NCI-H1105 (cell line): ENCODE results near the gene ZNF580.

Experiments used
- DNase-seq: peaks from one replicate; lab custom pipeline; 2025; lab: John Stamatoyannopoulos, UW

ZNF580 gene

GRCh38 chr19:55677572-55678028 lies 36.8 kb downstream of the ZNF580 start:
- no peak for DNase-seq

- DNase-seq: no peak
Measured at GRCh38 chr19:55678121-55678671, 37.4 kb downstream of the ZNF580 start.

- no peak for DNase-seq
Measured at GRCh38 chr19:55679343-55680257, 38.8 kb downstream of the ZNF580 start.

GRCh38 chr19:55680339-55681130 lies 39.7 kb downstream of the ZNF580 start:
- no peak for DNase-seq

GRCh38 chr19:55681131-55682092 lies 40.6 kb downstream of the ZNF580 start:
- DNase-seq: no peak

GRCh38 chr19:55683449-55684261 lies 42.9 kb downstream of the ZNF580 start:
- no peak for DNase-seq

- DNase-seq: no peak
Measured at GRCh38 chr19:55684946-55685681, 44.3 kb downstream of the ZNF580 start.

GRCh38 chr19:55685776-55686175 lies 45.0 kb downstream of the ZNF580 start:
- no peak for DNase-seq

- DNase-seq: no peak
Measured at GRCh38 chr19:55686311-55687050, 45.7 kb downstream of the ZNF580 start.

- no peak for DNase-seq
Measured at GRCh38 chr19:55687281-55688201, 46.7 kb downstream of the ZNF580 start.

GRCh38 chr19:55688422-55689218 lies 47.8 kb downstream of the ZNF580 start:
- no peak for DNase-seq

GRCh38 chr19:55689411-55690108 lies 48.8 kb downstream of the ZNF580 start:
- DNase-seq: no peak

- DNase-seq: no peak
Measured at GRCh38 chr19:55690109-55690768, 49.4 kb downstream of the ZNF580 start.

GRCh38 chr19:55690769-55691545 lies 50.2 kb downstream of the ZNF580 start:
- DNase-seq: no peak
